ENCODE results near the gene PRKAG1. TPM values are rescaled to one million over a fixed set of nuclear protein-coding genes. Genes with fewer than 3 reads are reported as not detected.
"Not testable (repeated sequence)": the region's sequence is repeated elsewhere in the genome, so short reads cannot be mapped to it uniquely, and the experiment has no call there.

Gene PRKAG1
- total RNA-seq, result 10 to 100 TPM; 18.2 to 29.8 (median 24.1) TPM
- polyA plus RNA-seq, result 10 to 100 TPM; 27.7 to 33.4 TPM

- TF ChIP-seq CTCF (IDR thresholded peaks at IDR 0.05), result no peak
- intact Hi-C loops (cut with DNase I), result no loop called here
- DNase-seq (peak; percentile 92 to 97 (median 94)), ATAC-seq (peak; percentile 95 to 97 (median 96)), FAIRE-seq (peak; percentile 41)
- H3K27me3 ChIP-seq, result no peaks in the 10 kb centered on the region
- H3K9me3 ChIP-seq, result no peaks in the 10 kb centered on the region
- 0% methylated on average over 53 to 59 of the region's 59 CpGs for WGBS, 2 donors
- H3K36me3 ChIP-seq, result peaks cover 0 to 21% (median 0%) of the 10 kb centered on the region in 3 donors
- peaks cover 0 to 13% (median 4%) of the 10 kb centered on the region in 3 donors for H3K4me1 ChIP-seq
- peak within 1 kb of the TSS; percentile 78 to 95 (median 88) for H3K27ac ChIP-seq
- peak within 1 kb of the TSS; percentile 39 to 81 (median 62) for H3K4me3 ChIP-seq
Observed at GRCh38 chr12:49018261-49019119, at the start of gene PRKAG1. Gene PRKAG1 (minus strand): TSS chr12:49018776. CDS start chr12:49018740, 36 bp downstream.

- Histone ChIP-seq H3K9me3 (no peaks in the 10 kb centered on the region), H3K4me1 (peaks cover 0 to 5% (median 4%) of the 10 kb centered on the region in 3 donors), H3K27ac (no peak overlapping the region), H3K36me3 (no peaks in the 10 kb centered on the region), H3K27me3 (no peaks in the 10 kb centered on the region), H3K4me3 (no peak overlapping the region)
- DNase-seq (no peak), FAIRE-seq (no peak), ATAC-seq (no peak)
- no peak for TF ChIP-seq CTCF (IDR thresholded peaks at IDR 0.05)
- intact Hi-C loops (cut with DNase I), result no loop called here
- WGBS, 2 donors, result 32 to 56% methylated on average over 4 of the region's 4 CpGs
Observed at GRCh38 chr12:49066120-49066519, 47.5 kb upstream of the PRKAG1 start.

- ATAC-seq (no peak), FAIRE-seq (no peak), DNase-seq (peak in 1 of 6 donors; percentile 6)
- no peak overlapping the region for H3K27ac ChIP-seq
- H3K9me3 ChIP-seq, result no peaks in the 10 kb centered on the region
- WGBS, 2 donors, result 70 to 81% methylated on average over 5 of the region's 5 CpGs
- intact Hi-C loops (cut with DNase I), result no loop called here
- peaks cover 0 to 4% (median 0%) of the 10 kb centered on the region in 3 donors for H3K4me1 ChIP-seq
- no peak overlapping the region for H3K4me3 ChIP-seq
- TF ChIP-seq CTCF (IDR thresholded peaks at IDR 0.05), result no peak
- H3K36me3 ChIP-seq, result no peaks in the 10 kb centered on the region
- H3K27me3 ChIP-seq, result no peaks in the 10 kb centered on the region
Observed at GRCh38 chr12:49064767-49065152, 46.2 kb upstream of the PRKAG1 start.

GRCh38 chr12:49061916-49062315 is 43.3 kb upstream of the PRKAG1 start:
- intact Hi-C loops (cut with DNase I); H3K36me3 ChIP-seq; ATAC-seq; H3K27me3 ChIP-seq; H3K4me3 ChIP-seq; H3K9me3 ChIP-seq; FAIRE-seq; H3K27ac ChIP-seq: not testable (repeated sequence)
- H3K4me1 ChIP-seq, result peaks cover 2 to 13% (median 6%) of the 10 kb centered on the region in 3 donors
- WGBS, 2 donors, result 75 to 85% methylated on average over 17 of the region's 17 CpGs
- peak in 1 of 6 donors; percentile 45 for DNase-seq

- Histone ChIP-seq H3K4me1 (peaks cover 9 to 20% (median 14%) of the 10 kb centered on the region in 3 donors), H3K36me3 (no peaks in the 10 kb centered on the region), H3K4me3 (peak overlapping the region; percentile 93 to 99 (median 95)), H3K9me3 (no peaks in the 10 kb centered on the region), H3K27ac (peak overlapping the region in 2 of 4 donors; percentile 81 to 93), H3K27me3 (no peaks in the 10 kb centered on the region)
- TF ChIP-seq CTCF (IDR thresholded peaks at IDR 0.05), result no peak
- intact Hi-C loops (cut with DNase I), result no loop called here
- no peak for ATAC-seq
- 4 to 5% methylated on average over 16 of the region's 16 CpGs for WGBS, 2 donors
- FAIRE-seq, result no peak
- DNase-seq, result no peak
Observed at GRCh38 chr12:49061157-49061650, 42.6 kb upstream of the PRKAG1 start.

Measured in pancreas (tissue), 10 donors.